Loucy (cell line): ENCODE measurements around the gene LYRM2.

Experiments used
- H2AFZ ChIP-seq: fragments of 200-600 bp; sonication (generic); 2 replicates; pipeline ENCODE4 v1.6.0; 2016; ENCODE audit warnings: antibody characterized with exemption, mild to moderate bottlenecking, low read length, moderate library complexity
- H3F3A ChIP-seq: fragments of 200-600 bp; 2 replicates; pipeline ENCODE4 v1.6.0; 2016; ENCODE audit warnings: antibody characterized with exemption, low read depth, mild to moderate bottlenecking
- H3K27me3 ChIP-seq: fragments of 200-600 bp; sonication (generic); 2 replicates; pipeline ENCODE4 v1.6.1; 2014; ENCODE audit warnings: low read length, mild to moderate bottlenecking; ENCODE audit not compliant: insufficient read depth, poor library complexity, severe bottlenecking
- H3K36me3 ChIP-seq: fragments of 200-600 bp; sonication (generic); 2 replicates; pipeline ENCODE4 v1.6.1; 2016; ENCODE audit warnings: low read length; ENCODE audit not compliant: insufficient read depth
- H3K4me1 ChIP-seq: fragments of 200-600 bp; sonication (generic); 2 replicates; pipeline ENCODE4 v1.5.1; 2014; ENCODE audit warnings: low read length, mild to moderate bottlenecking; ENCODE audit not compliant: insufficient read depth, poor library complexity, severe bottlenecking
- H3K4me2 ChIP-seq: fragments of 200-600 bp; sonication (generic); 2 replicates; pipeline ENCODE4 v1.6.0; 2014; ENCODE audit warnings: antibody characterized with exemption, low read length, low read depth, mild to moderate bottlenecking; ENCODE audit not compliant: poor library complexity, severe bottlenecking
- H3K4me3 ChIP-seq: fragments of 200-600 bp; sonication (generic); 2 replicates; pipeline ENCODE4 v1.5.1; 2014; ENCODE audit warnings: low read length, mild to moderate bottlenecking, mixed read lengths; ENCODE audit not compliant: poor library complexity, severe bottlenecking
- H3K79me2 ChIP-seq: fragments of 200-600 bp; sonication (generic); 2 replicates; pipeline ENCODE4 v1.6.1; 2014; ENCODE audit warnings: low read length; ENCODE audit not compliant: insufficient read depth
- H3K9ac ChIP-seq: fragments of 200-600 bp; sonication (generic); 2 replicates; pipeline ENCODE4 v1.6.0; 2014; ENCODE audit warnings: mild to moderate bottlenecking, low read depth, low read length, moderate library complexity; ENCODE audit not compliant: poor library complexity, severe bottlenecking
- H3K9me2 ChIP-seq: fragments of 200-600 bp; sonication (generic); replicated peaks from 2 replicates; pipeline ENCODE4 v1.6.1; 2016; ENCODE audit warnings: low read depth, low read length, mixed read lengths
- H3K9me3 ChIP-seq: fragments of 200-600 bp; sonication (generic); 2 replicates; pipeline ENCODE4 v1.6.1; 2014; ENCODE audit warnings: mild to moderate bottlenecking, antibody characterized with exemption, low read length, low read depth; ENCODE audit not compliant: insufficient read depth
- H4K20me1 ChIP-seq: fragments of 200-600 bp; sonication (generic); 2 replicates; pipeline ENCODE4 v1.6.0; 2014; ENCODE audit warnings: antibody characterized with exemption, low read length, mild to moderate bottlenecking; ENCODE audit not compliant: insufficient read depth, poor library complexity, severe bottlenecking
- CTCF ChIP-seq: fragments of 200-600 bp; sonication (generic); conservative IDR thresholded peaks from 2 replicates; pipeline ENCODE4 v1.5.1; 2014; ENCODE audit warnings: mild to moderate bottlenecking, antibody characterized with exemption, low read length
- EZH2phosphoT487 ChIP-seq: fragments of 200-600 bp; IDR thresholded peaks from 2 replicates; pipeline ENCODE4 v1.6.1; 2018; ENCODE audit warnings: antibody characterized with exemption, mild to moderate bottlenecking, moderate library complexity, borderline replicate concordance

The LYRM2 gene

GRCh38 chr6:89563866-89564265, 74.7 kb downstream of the LYRM2 start:
- H2AFZ ChIP-seq = no peak overlapping the region

GRCh38 chr6:89562093-89562973, 76.2 kb downstream of the LYRM2 start:
- Histone ChIP-seq H3K4me2 (no peak overlapping the region), H3K27me3 (no peaks in the 10 kb centered on the region), H3K9ac (no peak overlapping the region), H3F3A (no peaks in the 10 kb centered on the region), H3K9me3 (peaks cover 3% of the 10 kb centered on the region; the same call in 1 of the 2 replicates), H2AFZ (no peak overlapping the region), H3K36me3 (no peaks in the 10 kb centered on the region), H4K20me1 (no peaks in the 10 kb centered on the region), H3K79me2 (no peaks in the 10 kb centered on the region), H3K4me3 (no peak overlapping the region), H3K4me1 (no peaks in the 10 kb centered on the region), H3K9me2 (no peaks in the 10 kb centered on the region)
- TF ChIP-seq CTCF = no peak
- TF ChIP-seq EZH2phosphoT487 = no peak

More at GRCh38 chr6:89563866-89564265, 74.7 kb downstream of the LYRM2 start:
- Histone ChIP-seq H3K4me3 (no peak overlapping the region), H3K27me3 (no peaks in the 10 kb centered on the region), H3K36me3 (no peaks in the 10 kb centered on the region), H3K9me2 (no peaks in the 10 kb centered on the region), H3F3A (no peaks in the 10 kb centered on the region), H3K79me2 (no peaks in the 10 kb centered on the region), H3K9ac (no peak overlapping the region), H3K4me2 (no peak overlapping the region), H3K9me3 (no peaks in the 10 kb centered on the region), H3K4me1 (no peaks in the 10 kb centered on the region), H4K20me1 (no peaks in the 10 kb centered on the region)
- TF ChIP-seq CTCF = no peak
- TF ChIP-seq EZH2phosphoT487 = no peak

GRCh38 chr6:89559487-89559886, 79.1 kb downstream of the LYRM2 start:
- no peak overlapping the region for H3K4me3 ChIP-seq
- H3K36me3 ChIP-seq = no peaks in the 10 kb centered on the region
- no peaks in the 10 kb centered on the region for H3K27me3 ChIP-seq
- H3K4me2 ChIP-seq = no peak overlapping the region
- H4K20me1 ChIP-seq = no peaks in the 10 kb centered on the region
- no peaks in the 10 kb centered on the region for H3K9me2 ChIP-seq
- H3K79me2 ChIP-seq = no peaks in the 10 kb centered on the region
- H3K4me1 ChIP-seq = no peaks in the 10 kb centered on the region
- TF ChIP-seq CTCF (no peak), EZH2phosphoT487 (no peak)
- H2AFZ ChIP-seq = no peak overlapping the region
- no peaks in the 10 kb centered on the region for H3F3A ChIP-seq
- H3K9ac ChIP-seq = no peak overlapping the region
- H3K9me3 ChIP-seq = peaks cover 3% of the 10 kb centered on the region; the same call in 1 of the 2 replicates
